GM21529 (cell line): ENCODE results near the gene LAMB1.

Experiments
- ATAC-seq: cut with Tn5 transposase; IDR thresholded peaks from one replicate; pipeline ENCODE4 v1.9.1; 2021; ENCODE audit not compliant: unreplicated experiment

LAMB1 gene

GRCh38 chr7:107949443-107949935 lies 53.5 kb downstream of the LAMB1 start:
- ATAC-seq = no peak

- ATAC-seq = no peak
These were observed 54.1 kb downstream of the LAMB1 start for GRCh38 chr7:107948645-107949442.

GRCh38 chr7:107946881-107947280 lies 56.1 kb downstream of the LAMB1 start:
- no peak for ATAC-seq

- ATAC-seq = no peak
These were observed 56.5 kb downstream of the LAMB1 start for GRCh38 chr7:107946451-107946850.

- ATAC-seq = no peak
These were observed 57.6 kb downstream of the LAMB1 start for GRCh38 chr7:107945332-107945731.

- ATAC-seq = no peak
These were observed 58.4 kb downstream of the LAMB1 start for GRCh38 chr7:107944411-107945169.

- no peak for ATAC-seq
These were observed 59.9 kb downstream of the LAMB1 start for GRCh38 chr7:107943018-107943417.

- ATAC-seq = no peak
These were observed 62.0 kb downstream of the LAMB1 start for GRCh38 chr7:107940951-107941350.

- no peak for ATAC-seq
These were observed 63.1 kb downstream of the LAMB1 start for GRCh38 chr7:107939573-107940489.

GRCh38 chr7:107938456-107939250 lies 64.3 kb downstream of the LAMB1 start:
- ATAC-seq = no peak

- ATAC-seq = no peak
These were observed 65.4 kb downstream of the LAMB1 start for GRCh38 chr7:107937531-107937930.

- no peak for ATAC-seq
These were observed 66.6 kb downstream of the LAMB1 start for GRCh38 chr7:107936312-107936711.

GRCh38 chr7:107934991-107935770 lies 67.8 kb downstream of the LAMB1 start:
- ATAC-seq = no peak

- ATAC-seq = no peak
These were observed 69.5 kb downstream of the LAMB1 start for GRCh38 chr7:107933386-107934013.

GRCh38 chr7:107932805-107933204 lies 70.2 kb downstream of the LAMB1 start:
- no peak for ATAC-seq

- ATAC-seq = no peak
These were observed 71.0 kb downstream of the LAMB1 start for GRCh38 chr7:107931740-107932515.

GRCh38 chr7:107926481-107926880 lies 76.5 kb downstream of the LAMB1 start:
- no peak for ATAC-seq

- peak; percentile 94 for ATAC-seq
These were observed 78.0 kb downstream of the LAMB1 start for GRCh38 chr7:107924841-107925504.
